Measurements from ENCODE around the gene SCN2B. TPM values are rescaled to one million over a fixed set of nuclear protein-coding genes. Genes with fewer than 3 reads are reported as not detected.

SCN2B gene
- polyA plus RNA-seq, 3 donors = 4.6 to 5.1 (median 5.0) TPM

- DNase-seq (ENCODE audit: low read depth in 3 of 3, low spot score in 2 of 3) = no peak
Observed at GRCh38 chr11:118136341-118136740, 40.1 kb downstream of the SCN2B start.

- DNase-seq (ENCODE audit: low read depth in 3 of 3, low spot score in 2 of 3) = no peak
Observed at GRCh38 chr11:118135796-118136165, 40.7 kb downstream of the SCN2B start.

- no peak for DNase-seq (ENCODE audit: low read depth in 3 of 3, low spot score in 2 of 3)
Observed at GRCh38 chr11:118135051-118135795, 41.2 kb downstream of the SCN2B start.

GRCh38 chr11:118133816-118134215, 42.6 kb downstream of the SCN2B start:
- DNase-seq (ENCODE audit: low read depth in 3 of 3, low spot score in 2 of 3) = no peak

GRCh38 chr11:118132385-118133151, 43.9 kb downstream of the SCN2B start:
- no peak for DNase-seq (ENCODE audit: low read depth in 3 of 3, low spot score in 2 of 3)

- no peak for DNase-seq (ENCODE audit: low read depth in 3 of 3, low spot score in 2 of 3)
Observed at GRCh38 chr11:118129471-118130172, 46.8 kb downstream of the SCN2B start.

- DNase-seq (ENCODE audit: low read depth in 3 of 3, low spot score in 2 of 3) = no peak
Observed at GRCh38 chr11:118128721-118129470, 47.5 kb downstream of the SCN2B start.

GRCh38 chr11:118128310-118128709, 48.1 kb downstream of the SCN2B start:
- DNase-seq (ENCODE audit: low read depth in 3 of 3, low spot score in 2 of 3) = no peak

- DNase-seq (ENCODE audit: low read depth in 3 of 3, low spot score in 2 of 3) = no peak
Observed at GRCh38 chr11:118126082-118126838, 50.2 kb downstream of the SCN2B start.

- no peak for DNase-seq (ENCODE audit: low read depth in 3 of 3, low spot score in 2 of 3)
Observed at GRCh38 chr11:118124929-118125535, 51.4 kb downstream of the SCN2B start.

GRCh38 chr11:118120793-118121192, 55.6 kb downstream of the SCN2B start:
- DNase-seq (ENCODE audit: low read depth in 3 of 3, low spot score in 2 of 3) = no peak

GRCh38 chr11:118117790-118118601, 58.4 kb downstream of the SCN2B start:
- DNase-seq (ENCODE audit: low read depth in 3 of 3, low spot score in 2 of 3) = no peak

- DNase-seq (ENCODE audit: low read depth in 3 of 3, low spot score in 2 of 3) = no peak
Observed at GRCh38 chr11:118115048-118115447, 61.4 kb downstream of the SCN2B start.

GRCh38 chr11:118114266-118114665, 62.2 kb downstream of the SCN2B start:
- no peak for DNase-seq (ENCODE audit: low read depth in 3 of 3, low spot score in 2 of 3)

- DNase-seq (ENCODE audit: low read depth in 3 of 3, low spot score in 2 of 3) = no peak
Observed at GRCh38 chr11:118112711-118113430, 63.6 kb downstream of the SCN2B start.

Measured in right renal cortex interstitium (tissue), 3 donors.